Naive thymus-derived CD8-positive, alpha-beta T cell (primary cell): ENCODE measurements around the gene SORCS1. TPM values are rescaled to one million over a fixed set of nuclear protein-coding genes. Genes with fewer than 3 reads are reported as not detected.

Experiments
- ATAC-seq, 2 donors: fragments of 150-1000 bp; cut with Tn5 transposase in 1 of 2; sonication (Bioruptor Pico), chemical (Tn5 transposase) in 1 of 2; 1 replicate in 1 of 2; 2 replicates in 1 of 2; pipeline ENCODE4 v1.10.0; 2021; ENCODE audit warnings: mild to moderate bottlenecking in 2 of 2, moderate library complexity in 2 of 2
- POLR2A ChIA-PET: fragments of 350-600 bp; sonication (Branson Sonifier 250); formaldehyde crosslinking; loops from one replicate; lab custom pipeline; 2021; ENCODE audit warnings: antibody characterized with exemption; lab: Charles Lee
- DNase-seq, 10 donors: peaks; one replicate each; pipeline versions ENCODE4 v3.0.0 to v3.0.0-alpha.2; 2020 to 2022
- H3K27ac Mint-ChIP-seq, 10 donors: one replicate each; pipeline ENCODE4 v1.8.0; 2020 to 2022; ENCODE audit warnings: mild to moderate bottlenecking in 10 of 10, mixed read lengths in 10 of 10, moderate library complexity in 4 of 10, inconsistent platforms in 1 of 10
- H3K27me3 Mint-ChIP-seq, 5 donors: one replicate each; pipeline ENCODE4 v1.8.0; 2021 to 2022; ENCODE audit warnings: mixed read lengths in 5 of 5
- H3K36me3 Mint-ChIP-seq, 3 donors: one replicate each; pipeline ENCODE4 v1.8.0; 2020 to 2022; ENCODE audit warnings: mixed read lengths in 3 of 3, mild to moderate bottlenecking in 2 of 3, inconsistent platforms in 1 of 3
- H3K4me1 Mint-ChIP-seq, 4 donors: one replicate each; pipeline ENCODE4 v1.8.0; 2021 to 2022; ENCODE audit warnings: mixed read lengths in 4 of 4
- H3K4me3 Mint-ChIP-seq, 10 donors: one replicate each; pipeline ENCODE4 v1.8.0; 2020 to 2022; ENCODE audit warnings: mild to moderate bottlenecking in 10 of 10, mixed read lengths in 10 of 10, moderate library complexity in 6 of 10, inconsistent platforms in 1 of 10
- H3K9me3 Mint-ChIP-seq, 9 donors: one replicate each; pipeline ENCODE4 v1.8.0; 2020 to 2022; ENCODE audit warnings: mixed read lengths in 9 of 9, mild to moderate bottlenecking in 3 of 9, inconsistent platforms in 1 of 9, moderate library complexity in 1 of 9
- polyA plus RNA-seq, 3 donors: library from polyadenylated mRNA; unstranded; fragments of 300-500 nt; fragmentation: Illumina TruSeq; gene quantifications; one replicate each; pipeline ENCODE4 v1.2.3, GENCODE V29; 2021
- total RNA-seq, 8 experiments: library from RNA in 2 of 8; stranded (reverse) in 2 of 8; gene quantifications; one replicate each; pipeline ENCODE4 v1.2.3 and lab custom pipeline; 2021 to 2026

The SORCS1 gene
- total and polyA plus RNA-seq, 5 experiments from 2014 or later = not detected

GRCh38 chr10:106959521-106959920 is 205.0 kb downstream of the SORCS1 start:
- no peak for ATAC-seq
- POLR2A ChIA-PET = no interaction called here
- no peak for DNase-seq
- peaks cover 0 to 6% (median 0%) of the 10 kb centered on the region in 3 donors for H3K36me3 Mint-ChIP-seq
- peaks cover 0 to 4% (median 0%) of the 10 kb centered on the region in 5 donors for H3K27me3 Mint-ChIP-seq
- H3K4me3 Mint-ChIP-seq = peak overlapping the region in 1 of 10 donors; percentile 42
- peaks cover 0 to 9% (median 6%) of the 10 kb centered on the region in 9 donors for H3K9me3 Mint-ChIP-seq
- H3K4me1 Mint-ChIP-seq = peaks cover 0 to 13% (median 0%) of the 10 kb centered on the region in 4 donors
- no peak overlapping the region for H3K27ac Mint-ChIP-seq

- peaks cover 0 to 13% (median 0%) of the 10 kb centered on the region in 4 donors for H3K4me1 Mint-ChIP-seq
- H3K36me3 Mint-ChIP-seq = peaks cover 0 to 6% (median 0%) of the 10 kb centered on the region in 3 donors
- no peak for DNase-seq
These were observed 205.7 kb downstream of the SORCS1 start for GRCh38 chr10:106958589-106959361.

GRCh38 chr10:106957823-106958588 is 206.5 kb downstream of the SORCS1 start:
- Mint-ChIP-seq H3K27me3 (peaks cover 0 to 4% (median 0%) of the 10 kb centered on the region in 5 donors), H3K9me3 (peaks cover 0 to 7% (median 6%) of the 10 kb centered on the region in 9 donors), H3K27ac (no peak overlapping the region), H3K4me3 (no peak overlapping the region), H3K36me3 (peaks cover 0 to 6% (median 0%) of the 10 kb centered on the region in 3 donors), H3K4me1 (peaks cover 0 to 13% (median 0%) of the 10 kb centered on the region in 4 donors)
- POLR2A ChIA-PET = no interaction called here
- ATAC-seq (no peak), DNase-seq (no peak)

More at GRCh38 chr10:106958589-106959361, 205.7 kb downstream of the SORCS1 start:
- no peak for ATAC-seq
- Mint-ChIP-seq H3K4me3 (no peak overlapping the region), H3K27me3 (peaks cover 0 to 4% (median 0%) of the 10 kb centered on the region in 5 donors), H3K9me3 (peaks cover 0 to 9% (median 6%) of the 10 kb centered on the region in 9 donors), H3K27ac (no peak overlapping the region)
- POLR2A ChIA-PET = no interaction called here

- POLR2A ChIA-PET = no interaction called here
These were observed 208.1 kb downstream of the SORCS1 start for GRCh38 chr10:106956216-106956915.

GRCh38 chr10:106955133-106955532 is 209.4 kb downstream of the SORCS1 start:
- peaks cover 0 to 3% (median 0%) of the 10 kb centered on the region in 9 donors for H3K9me3 Mint-ChIP-seq
- no peak for ATAC-seq
- H3K27me3 Mint-ChIP-seq = no peaks in the 10 kb centered on the region
- POLR2A ChIA-PET = no interaction called here
- no peak overlapping the region for H3K4me3 Mint-ChIP-seq
- H3K36me3 Mint-ChIP-seq = no peaks in the 10 kb centered on the region
- H3K27ac Mint-ChIP-seq = no peak overlapping the region
- H3K4me1 Mint-ChIP-seq = peaks cover 0 to 13% (median 0%) of the 10 kb centered on the region in 4 donors
- DNase-seq = no peak

More at GRCh38 chr10:106956216-106956915, 208.1 kb downstream of the SORCS1 start:
- Mint-ChIP-seq H3K27me3 (no peaks in the 10 kb centered on the region), H3K27ac (no peak overlapping the region), H3K9me3 (peaks cover 0 to under 1% (median 0%) of the 10 kb centered on the region in 9 donors), H3K4me1 (peaks cover 0 to 13% (median 0%) of the 10 kb centered on the region in 4 donors), H3K4me3 (no peak overlapping the region), H3K36me3 (no peaks in the 10 kb centered on the region)
- ATAC-seq = no peak
- no peak for DNase-seq

- no peak overlapping the region for H3K4me3 Mint-ChIP-seq
- POLR2A ChIA-PET = no interaction called here
- no peaks in the 10 kb centered on the region for H3K36me3 Mint-ChIP-seq
- no peak for DNase-seq
- peaks cover 0 to 3% (median 0%) of the 10 kb centered on the region in 9 donors for H3K9me3 Mint-ChIP-seq
- H3K27ac Mint-ChIP-seq = no peak overlapping the region
- H3K4me1 Mint-ChIP-seq = no peaks in the 10 kb centered on the region
- ATAC-seq = no peak
- no peaks in the 10 kb centered on the region for H3K27me3 Mint-ChIP-seq
These were observed 212.5 kb downstream of the SORCS1 start for GRCh38 chr10:106952033-106952432.

- POLR2A ChIA-PET = no interaction called here
- peaks cover 0 to 3% (median 0%) of the 10 kb centered on the region in 9 donors for H3K9me3 Mint-ChIP-seq
- H3K27ac Mint-ChIP-seq = no peak overlapping the region
- ATAC-seq = no peak
- no peaks in the 10 kb centered on the region for H3K4me1 Mint-ChIP-seq
- H3K4me3 Mint-ChIP-seq = no peak overlapping the region
- no peaks in the 10 kb centered on the region for H3K36me3 Mint-ChIP-seq
- DNase-seq = no peak
- no peaks in the 10 kb centered on the region for H3K27me3 Mint-ChIP-seq
These were observed 214.6 kb downstream of the SORCS1 start for GRCh38 chr10:106949680-106950478.

GRCh38 chr10:106947643-106948042 is 216.9 kb downstream of the SORCS1 start:
- DNase-seq (no peak), ATAC-seq (no peak)
- POLR2A ChIA-PET = no interaction called here
- no peak overlapping the region for H3K27ac Mint-ChIP-seq
- H3K27me3 Mint-ChIP-seq = no peaks in the 10 kb centered on the region
- H3K9me3 Mint-ChIP-seq = peaks cover 0 to 3% (median 0%) of the 10 kb centered on the region in 9 donors
- H3K4me1 Mint-ChIP-seq = no peaks in the 10 kb centered on the region
- no peak overlapping the region for H3K4me3 Mint-ChIP-seq
- no peaks in the 10 kb centered on the region for H3K36me3 Mint-ChIP-seq

- Mint-ChIP-seq H3K36me3 (no peaks in the 10 kb centered on the region), H3K9me3 (peaks cover 0 to 13% (median 0%) of the 10 kb centered on the region in 9 donors), H3K4me1 (no peaks in the 10 kb centered on the region), H3K27ac (no peak overlapping the region), H3K27me3 (no peaks in the 10 kb centered on the region), H3K4me3 (no peak overlapping the region)
- DNase-seq (no peak), ATAC-seq (no peak)
- POLR2A ChIA-PET = no interaction called here
These were observed 222.4 kb downstream of the SORCS1 start for GRCh38 chr10:106942035-106942662.

GRCh38 chr10:106941297-106942034 is 223.0 kb downstream of the SORCS1 start:
- Mint-ChIP-seq H3K9me3 (peaks cover 0 to 13% (median 0%) of the 10 kb centered on the region in 9 donors), H3K27ac (no peak overlapping the region), H3K36me3 (no peaks in the 10 kb centered on the region), H3K27me3 (no peaks in the 10 kb centered on the region), H3K4me1 (peaks cover 0 to 3% (median 0%) of the 10 kb centered on the region in 4 donors), H3K4me3 (no peak overlapping the region)
- POLR2A ChIA-PET = no interaction called here
- ATAC-seq (no peak), DNase-seq (no peak)

- no peaks in the 10 kb centered on the region for H3K36me3 Mint-ChIP-seq
- H3K27ac Mint-ChIP-seq = no peak overlapping the region
- DNase-seq (no peak), ATAC-seq (no peak)
- POLR2A ChIA-PET = no interaction called here
- H3K4me3 Mint-ChIP-seq = no peak overlapping the region
- peaks cover 0 to 14% (median 0%) of the 10 kb centered on the region in 4 donors for H3K4me1 Mint-ChIP-seq
- no peaks in the 10 kb centered on the region for H3K27me3 Mint-ChIP-seq
- peaks cover 0 to 13% (median 3%) of the 10 kb centered on the region in 9 donors for H3K9me3 Mint-ChIP-seq
These were observed 226.0 kb downstream of the SORCS1 start for GRCh38 chr10:106938513-106938912.
